ENCODE measurements around the gene FOXO6.

FOXO6 gene

DNA sequence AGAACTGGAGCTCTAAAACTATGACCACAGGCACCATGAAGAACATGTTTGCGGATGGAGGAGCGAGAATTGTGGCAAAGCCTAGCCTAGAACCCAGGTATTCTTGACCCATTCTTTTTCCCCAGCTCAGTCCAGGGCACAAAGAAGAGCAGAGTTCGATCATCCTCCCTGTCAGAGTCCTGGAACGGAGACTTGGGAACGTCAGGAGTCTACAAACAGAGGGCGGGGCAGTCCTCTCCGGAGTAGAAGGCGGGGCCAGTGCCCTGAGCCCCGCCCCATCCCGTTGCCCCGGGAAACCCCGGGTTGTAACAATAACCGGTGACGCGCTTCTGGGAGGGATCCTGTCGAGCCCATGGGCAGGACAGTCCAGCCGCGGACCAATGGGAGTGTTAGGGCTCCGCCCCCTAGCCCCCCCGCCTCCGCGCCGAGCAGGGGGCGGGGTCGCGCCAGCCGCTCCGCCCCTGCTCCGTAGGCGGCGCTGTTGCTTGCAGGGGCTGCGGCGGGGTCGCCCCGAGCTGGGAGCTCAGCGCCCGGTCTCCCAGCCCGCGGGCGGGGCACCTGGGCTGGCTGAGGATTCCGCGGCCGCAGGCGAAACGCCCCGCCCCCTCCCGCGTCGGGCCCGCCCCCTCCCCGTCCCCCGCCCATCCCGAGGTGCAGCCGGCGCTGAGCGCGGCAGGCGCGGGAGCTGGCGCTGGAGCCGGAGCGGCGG lies at the start of gene FOXO6:
Gene FOXO6 (plus strand): TSS at position 649 of the 709 bp plus-strand sequence.
- DNase-seq, result peak; percentile 95

DNA sequence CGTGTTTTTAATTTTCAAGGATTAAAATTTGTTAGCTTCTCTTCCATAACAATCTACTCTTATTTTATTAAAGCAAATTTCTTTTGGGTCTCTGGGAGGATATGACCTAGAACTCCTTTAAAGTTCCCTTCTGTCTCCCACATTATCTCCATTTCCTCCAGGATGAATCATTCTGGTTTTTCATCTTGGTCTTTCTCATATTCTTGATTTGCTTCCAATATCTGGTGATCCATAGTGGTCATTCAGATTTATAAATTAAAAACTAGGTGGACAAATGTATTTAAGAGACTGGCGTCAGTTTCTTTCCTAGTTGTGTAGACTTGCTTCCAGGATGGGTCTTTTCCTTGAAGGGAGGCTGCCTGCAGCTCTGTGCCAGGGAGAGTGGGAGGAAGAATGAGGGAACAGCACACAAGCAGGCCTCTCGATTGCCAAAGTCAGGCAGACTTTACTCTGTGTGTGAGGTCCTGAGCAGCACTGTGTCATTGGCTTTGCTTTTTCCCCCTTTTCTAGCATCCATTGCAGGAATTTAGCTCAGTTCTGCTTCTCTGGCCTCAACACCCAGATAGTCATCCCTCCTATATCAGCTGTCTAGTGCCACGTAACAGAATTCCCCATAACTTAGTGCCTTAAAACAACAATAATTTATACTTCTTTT lies 48.1 kb upstream of the FOXO6 start:
- DNase-seq, result no peak

DNA sequence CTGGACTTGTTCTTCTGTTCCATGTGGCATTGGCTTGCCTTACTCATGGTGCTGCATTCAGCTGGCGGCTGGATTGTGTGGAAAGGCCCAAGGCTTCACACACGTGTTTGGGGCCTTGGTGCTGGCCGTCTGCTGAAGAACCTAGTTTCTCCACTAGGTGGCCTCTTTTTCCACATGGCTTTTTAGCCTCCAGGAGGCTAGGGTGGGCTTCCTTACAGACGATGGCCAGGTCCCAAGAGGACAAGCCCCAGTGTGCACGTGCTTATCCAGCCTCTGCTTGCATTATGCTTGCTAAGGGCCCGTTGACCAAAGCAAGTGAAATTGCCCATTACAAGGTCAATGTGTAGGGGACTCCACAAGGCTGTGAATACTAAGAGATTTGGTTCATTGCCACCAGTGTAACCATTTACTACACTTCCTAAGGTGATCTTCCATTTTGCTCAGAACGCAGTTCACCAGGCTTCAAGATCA lies 47.5 kb upstream of the FOXO6 start:
- peak; percentile 46 for DNase-seq

DNA sequence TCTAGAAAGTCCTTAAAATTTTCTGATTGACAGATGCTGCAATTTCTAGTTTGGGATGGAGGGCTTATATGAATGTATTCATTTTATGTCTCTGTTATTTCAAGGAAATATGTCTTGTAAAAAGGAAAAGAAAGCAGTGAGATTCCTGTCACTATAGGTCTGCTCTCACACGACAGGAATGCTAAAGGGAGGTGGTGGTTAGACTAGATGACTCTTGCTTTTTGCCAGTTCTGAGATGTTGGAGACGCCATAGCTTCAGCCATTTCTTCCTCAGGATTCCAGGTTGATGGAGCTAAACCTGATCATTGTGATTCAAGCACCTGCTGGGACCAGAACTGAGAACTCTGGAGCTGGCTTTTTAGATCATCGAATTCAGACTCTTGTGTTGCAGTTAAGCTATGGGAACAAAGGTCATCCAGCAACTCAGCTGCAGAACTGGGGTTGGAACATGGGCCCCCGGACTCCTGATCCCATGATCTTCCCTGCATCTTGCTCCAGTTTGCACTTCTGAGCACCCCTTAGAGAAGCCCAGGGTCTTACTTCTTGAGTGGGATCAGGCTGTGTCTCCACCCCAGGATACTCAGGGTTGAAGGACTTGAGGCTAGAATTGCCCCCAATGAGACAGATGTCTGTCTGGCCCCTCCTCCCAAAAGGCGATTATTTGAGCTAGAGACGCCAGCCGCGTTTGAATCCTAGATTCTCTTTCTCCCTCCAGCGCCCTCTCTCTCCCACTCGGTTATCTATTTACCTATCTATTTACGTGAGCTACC lies 46.7 kb upstream of the FOXO6 start:
- DNase-seq, result no peak

DNA sequence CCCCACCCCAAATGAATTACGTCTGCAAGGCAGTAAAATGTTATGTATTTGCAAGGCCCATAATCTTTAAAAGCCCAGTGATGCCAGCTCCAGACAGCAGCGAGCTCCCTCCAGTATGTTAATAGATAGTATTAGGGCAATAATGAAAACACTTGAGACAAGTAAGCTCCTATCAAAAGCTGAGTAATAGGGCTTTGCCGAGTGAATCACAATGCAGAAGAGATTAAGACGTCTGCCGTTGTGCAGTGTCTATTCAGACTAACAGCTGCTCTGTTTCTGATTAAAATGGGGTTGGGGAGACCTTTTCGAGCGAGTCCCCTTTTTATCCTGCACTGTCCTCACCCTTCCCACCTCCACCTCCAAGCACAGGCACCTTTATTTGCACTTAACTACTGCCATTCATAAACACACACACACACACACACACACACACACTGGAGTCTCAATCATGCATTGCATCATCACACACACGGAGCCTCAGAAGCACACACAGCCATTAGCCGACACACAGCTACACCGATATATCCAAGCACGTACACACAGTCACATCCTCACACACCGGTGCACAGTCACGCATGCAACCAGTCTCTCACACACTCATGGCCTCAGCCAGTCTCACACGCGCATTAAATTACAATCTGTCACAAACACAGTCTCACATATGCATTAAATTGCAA lies 46.0 kb upstream of the FOXO6 start:
- DNase-seq, result no peak

DNA sequence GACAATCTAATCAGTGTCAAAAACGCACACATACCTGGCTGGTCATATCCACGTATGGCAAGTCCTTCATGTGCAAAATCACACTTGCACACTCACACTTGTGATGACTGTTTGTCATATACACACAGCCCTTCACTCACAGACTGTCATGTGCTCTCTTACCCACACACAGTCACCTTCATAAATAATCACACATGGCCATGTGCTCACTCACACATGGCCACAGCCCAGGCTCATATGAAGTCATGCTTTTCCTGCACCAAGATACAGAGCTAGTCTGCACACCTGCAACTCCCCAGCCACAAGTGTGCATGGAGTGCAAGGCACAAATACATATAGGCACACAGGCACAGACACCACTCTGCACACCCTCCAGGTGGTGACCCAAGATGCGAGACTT lies 45.4 kb upstream of the FOXO6 start:
- no peak for DNase-seq

DNA sequence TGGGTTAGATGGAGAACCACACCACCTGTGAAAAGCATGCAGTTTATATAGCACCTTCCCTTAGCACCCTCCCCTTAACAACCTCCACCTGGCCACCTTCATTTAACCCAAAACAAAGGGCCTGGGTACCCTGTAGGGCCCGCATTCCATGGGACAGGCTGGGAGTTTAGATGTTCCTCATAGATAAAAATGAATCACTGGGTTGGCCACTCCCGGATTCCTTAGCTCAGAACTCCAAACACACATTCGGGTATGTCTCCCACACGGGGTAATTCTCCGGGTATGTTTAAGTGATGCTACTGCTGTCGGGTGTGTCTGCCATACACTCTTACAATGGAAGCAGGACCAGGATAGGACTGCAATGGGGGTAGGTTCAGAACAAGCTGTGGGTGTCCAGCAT lies 43.9 kb upstream of the FOXO6 start:
- no peak for DNase-seq

DNA sequence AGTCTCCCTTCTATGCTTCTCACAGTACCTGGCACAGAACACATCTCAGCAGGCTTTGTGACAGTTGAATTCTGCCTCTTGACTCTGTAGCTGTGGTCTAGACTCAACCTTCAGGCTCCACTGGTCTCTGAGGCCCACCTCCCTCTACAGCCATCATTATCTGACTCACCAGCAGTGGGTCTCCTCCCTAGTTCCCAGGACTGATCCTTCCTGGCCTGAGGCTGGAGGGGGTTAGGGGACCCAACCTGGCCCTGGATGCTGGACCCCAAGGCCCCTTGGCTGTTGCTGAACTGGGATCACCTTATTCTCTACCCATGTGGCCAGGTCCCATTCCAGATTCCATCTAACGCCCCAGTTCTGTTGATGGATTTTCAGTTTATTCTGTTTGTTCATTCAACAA lies 43.1 kb upstream of the FOXO6 start:
- DNase-seq, result no peak

DNA sequence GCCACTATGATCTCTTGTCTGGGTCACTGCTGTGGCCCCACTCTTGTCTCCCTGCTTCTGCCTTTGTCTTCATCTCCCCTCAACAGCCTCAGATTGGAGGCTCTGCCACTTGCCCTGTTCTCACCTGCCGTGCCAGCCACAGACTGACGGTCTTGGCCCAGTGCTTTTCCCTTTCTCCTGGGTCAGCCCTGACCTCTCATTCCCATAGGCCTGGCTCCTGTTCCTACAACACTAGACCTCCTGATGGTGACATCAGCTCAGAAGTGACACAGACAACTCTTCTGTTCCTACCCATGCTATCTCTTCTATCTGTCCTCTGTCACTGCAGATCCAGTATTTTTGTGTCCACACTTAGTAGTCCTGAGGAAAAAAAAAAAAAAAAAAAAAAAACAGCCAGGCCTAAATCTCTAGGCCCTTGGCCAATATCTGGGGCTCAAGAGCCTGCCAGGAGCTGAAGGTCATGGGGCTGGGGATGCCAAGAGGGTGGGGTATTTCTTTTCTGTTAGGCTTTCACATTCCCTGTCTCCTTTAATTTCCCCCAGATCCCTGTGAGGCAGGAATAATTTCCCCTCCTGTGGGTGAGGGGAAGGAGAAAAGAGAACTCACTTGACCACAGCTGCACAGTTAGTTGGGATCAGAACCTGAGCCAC lies 42.0 kb upstream of the FOXO6 start:
- no peak for DNase-seq

DNA sequence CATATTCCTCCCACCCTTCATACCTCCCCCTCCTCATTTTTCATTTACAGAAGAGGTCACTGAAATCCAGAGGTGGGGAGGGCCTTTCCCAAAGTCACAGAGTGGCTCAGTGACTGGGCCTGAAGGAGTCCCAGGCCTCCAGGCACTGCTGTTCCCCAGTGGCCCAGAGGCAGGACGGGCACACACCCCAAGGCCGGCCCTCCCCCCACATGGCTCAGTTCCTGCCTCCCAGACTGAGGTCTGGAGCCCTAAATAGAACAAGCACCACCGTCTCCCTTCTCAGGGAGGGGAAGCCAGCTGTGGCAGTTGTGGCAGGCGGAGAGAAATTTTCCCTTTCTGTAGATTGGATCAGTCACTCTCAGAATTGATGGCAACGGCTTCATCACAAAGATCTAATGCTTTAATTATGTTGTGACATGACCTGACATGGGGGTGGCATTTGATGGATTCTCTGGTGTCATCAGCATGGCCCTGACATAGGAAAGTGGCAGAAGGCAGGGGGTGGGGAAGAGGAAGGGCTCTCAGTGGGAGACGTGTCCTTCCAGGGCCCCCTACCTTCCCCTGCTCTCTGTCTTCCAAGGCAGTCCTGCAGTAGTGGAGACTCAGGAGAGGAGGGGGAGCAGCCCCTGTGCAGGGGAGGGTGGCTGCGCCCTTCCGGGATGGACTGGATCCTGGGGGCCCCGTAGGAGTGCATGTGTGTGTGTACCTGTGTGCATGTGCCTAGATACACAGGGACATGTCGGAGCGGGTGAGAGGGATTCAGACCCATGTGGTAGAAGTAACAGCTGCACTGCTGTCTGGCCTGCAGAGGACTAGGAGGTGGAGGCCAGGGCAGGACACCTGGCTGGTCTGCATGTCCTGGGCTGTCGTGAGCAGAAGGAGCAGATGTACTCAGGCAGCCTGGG lies 41.2 kb upstream of the FOXO6 start:
- no peak for DNase-seq

DNA sequence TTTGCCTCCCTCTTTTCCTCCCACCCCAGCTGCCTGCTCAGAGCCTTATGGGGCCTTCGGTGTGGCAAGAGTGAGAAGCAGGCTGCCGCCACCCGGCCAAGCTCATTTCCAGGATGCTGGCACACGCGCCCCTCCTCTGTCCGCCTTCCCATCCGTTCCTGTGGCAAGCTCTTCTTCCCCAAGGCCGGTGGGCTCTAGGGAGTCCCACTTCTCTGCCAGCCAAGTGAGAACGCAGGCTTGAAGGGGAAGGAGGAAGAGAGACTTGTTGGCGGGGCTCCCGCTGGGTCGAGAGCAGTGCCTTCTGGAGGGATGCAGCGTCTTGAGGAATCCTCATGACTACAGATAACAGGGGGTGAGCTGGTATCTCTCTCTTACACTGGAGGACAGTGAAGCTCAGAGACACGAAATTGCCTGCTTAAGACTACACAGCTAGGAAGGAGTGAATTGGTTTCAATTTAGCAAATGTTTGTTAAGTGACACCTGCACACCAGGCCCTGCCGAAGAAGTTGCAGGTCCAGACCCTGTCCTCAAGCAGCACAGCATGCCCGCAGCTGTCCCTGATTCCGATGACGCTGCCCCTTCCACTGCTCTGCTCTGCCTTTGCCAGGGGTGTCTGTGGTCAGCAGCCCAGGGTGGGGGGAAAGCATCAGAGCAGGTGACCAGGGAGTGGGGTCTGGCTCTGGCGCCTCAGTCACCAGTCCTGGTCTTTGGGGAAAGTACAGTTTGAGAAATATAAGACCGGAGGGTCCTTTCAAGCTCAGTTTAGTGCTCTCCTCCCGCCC lies 40.1 kb upstream of the FOXO6 start:
- no peak for DNase-seq

DNA sequence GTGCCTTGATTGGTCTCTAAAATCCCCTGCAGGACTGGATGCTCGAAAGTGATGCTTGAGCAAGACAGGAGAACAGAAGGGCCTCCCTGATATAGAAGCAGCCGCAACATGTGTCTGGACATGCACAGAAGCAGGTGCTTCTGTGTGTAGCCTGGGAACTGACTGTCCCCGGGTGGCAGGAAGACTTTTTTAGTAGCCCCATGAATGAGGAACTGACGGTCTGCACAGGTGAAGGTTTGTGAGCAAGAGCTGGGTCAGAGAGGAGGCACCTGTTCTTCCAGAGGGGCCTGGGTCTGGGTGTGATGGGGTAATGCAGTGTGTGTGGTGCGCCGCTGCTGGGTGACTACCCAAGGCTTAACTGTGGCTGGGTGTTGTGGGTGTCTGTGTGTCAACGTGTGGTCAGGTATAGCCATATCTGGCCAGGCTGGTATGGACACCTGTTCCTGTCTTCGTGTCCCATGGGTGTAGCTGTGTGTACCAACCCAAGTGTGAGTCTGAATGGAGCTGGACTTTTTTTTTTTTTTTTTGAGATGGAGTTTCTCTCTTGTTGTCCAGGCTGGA lies 39.1 kb upstream of the FOXO6 start:
- DNase-seq, result no peak

DNA sequence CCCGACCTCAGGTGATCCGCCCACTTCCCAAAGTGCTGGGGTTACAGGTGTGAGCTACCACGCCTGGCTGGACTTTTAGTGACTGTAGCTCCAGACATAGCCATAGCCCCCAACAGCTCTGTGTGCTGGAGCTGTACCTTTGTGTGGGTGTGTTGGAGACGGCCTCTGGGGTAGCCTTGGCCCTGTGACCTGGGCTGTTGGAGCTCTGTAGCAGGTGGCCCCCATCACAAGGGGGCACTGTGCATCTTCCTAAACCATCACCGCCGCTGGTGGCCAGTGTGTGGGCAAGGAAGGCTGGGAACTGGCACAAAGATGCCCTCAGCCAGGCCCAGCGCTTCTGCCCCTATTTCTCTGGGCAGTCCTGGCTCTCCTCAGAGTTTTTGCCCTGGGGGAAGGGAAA lies 38.4 kb upstream of the FOXO6 start:
- DNase-seq, result peak; percentile 58

DNA sequence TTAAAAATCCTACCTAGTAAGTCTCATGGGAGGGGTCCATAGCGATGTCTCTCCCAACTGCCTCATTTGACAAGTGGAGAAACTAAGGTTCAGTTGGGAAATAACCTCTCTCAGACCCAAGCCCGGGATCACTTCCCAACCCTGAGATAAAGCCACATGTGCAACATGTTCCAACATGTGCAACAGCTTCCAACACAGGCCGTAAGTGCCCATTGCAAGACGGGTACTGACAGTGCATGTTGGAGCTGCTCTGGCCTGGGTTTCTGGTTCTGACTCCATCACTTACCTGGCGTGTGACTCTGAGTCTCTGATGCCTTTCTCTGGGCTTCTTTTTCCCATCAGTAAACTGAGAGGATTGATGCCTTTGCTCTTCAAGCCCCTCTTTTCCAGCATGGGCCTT lies 38.0 kb upstream of the FOXO6 start:
- DNase-seq, result no peak

DNA sequence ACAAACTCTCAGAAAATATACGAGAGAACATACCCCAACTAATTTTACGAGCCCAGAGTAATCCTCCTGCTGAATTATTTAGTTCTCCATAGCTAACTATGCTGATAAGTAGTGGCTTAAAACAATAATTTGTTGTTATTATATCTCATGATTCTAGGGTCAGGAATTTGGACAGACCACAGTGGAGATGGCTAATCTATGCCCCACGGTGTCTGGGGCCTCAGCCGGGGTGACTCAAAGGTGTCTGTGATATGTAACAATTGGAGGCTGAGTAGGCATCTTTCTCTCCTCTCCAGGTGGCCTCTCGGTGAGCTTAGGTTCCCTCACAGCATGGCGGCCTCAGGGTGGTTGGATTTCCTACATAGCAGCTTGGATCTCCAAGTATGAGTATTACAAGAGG lies 35.4 kb upstream of the FOXO6 start:
- no peak for DNase-seq

DNA sequence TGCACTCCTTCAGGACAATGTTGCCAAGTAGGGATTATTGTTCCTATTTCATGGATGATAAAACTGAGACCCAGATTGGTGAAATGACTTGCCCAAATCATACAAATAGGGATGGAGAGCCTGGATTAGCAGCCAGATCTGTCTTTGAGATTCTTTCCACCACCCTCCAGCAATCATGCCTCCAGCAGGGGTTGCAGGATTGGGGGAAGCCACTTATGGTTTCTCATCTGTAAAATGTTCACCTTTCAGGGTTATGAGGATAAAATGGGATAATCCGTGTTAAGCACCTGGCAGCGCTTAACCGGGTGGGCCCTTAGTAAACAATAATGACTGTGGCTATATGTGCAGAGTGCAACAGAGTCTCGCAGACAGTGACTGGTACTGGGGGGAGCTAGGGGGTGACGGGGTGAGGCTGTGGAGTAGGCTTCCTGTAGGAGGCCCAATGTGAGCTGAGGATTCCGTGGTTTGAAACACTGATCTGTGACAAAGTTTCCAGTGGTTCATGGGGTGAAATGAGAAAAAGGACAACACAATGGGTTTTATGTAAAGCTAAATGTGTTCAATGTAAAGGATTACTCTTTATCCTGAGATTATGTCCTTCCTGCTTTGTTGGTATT lies 33.7 kb upstream of the FOXO6 start:
- no peak for DNase-seq

DNA sequence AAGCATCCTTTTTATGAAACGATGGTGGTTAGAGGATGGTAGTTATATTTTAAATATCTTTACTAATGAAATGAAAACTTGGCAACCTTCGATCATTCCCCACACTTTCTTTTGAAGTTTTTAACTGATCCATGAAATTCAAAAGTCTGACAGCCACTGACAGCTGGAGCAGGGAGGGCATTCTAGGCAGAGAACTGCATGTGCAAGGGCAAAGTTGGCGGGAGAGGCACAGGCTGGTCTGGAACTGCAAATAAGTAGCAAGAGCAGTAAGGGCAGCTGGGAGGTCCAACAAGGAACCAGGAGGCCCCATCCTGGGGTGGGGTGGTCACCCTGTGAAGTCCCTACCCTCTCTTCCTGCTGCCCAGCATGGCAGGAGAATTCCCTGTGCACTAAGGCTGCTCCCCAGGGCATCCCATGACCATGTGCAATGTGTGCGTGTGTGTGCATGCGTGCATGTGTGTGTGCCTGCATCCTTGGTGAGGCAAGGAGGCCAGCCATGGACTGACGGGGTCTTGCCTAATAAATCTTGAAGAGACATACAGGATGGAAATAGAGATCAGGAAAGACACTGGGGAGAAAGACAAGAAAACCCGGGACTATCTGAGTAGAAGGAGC lies 33.1 kb upstream of the FOXO6 start:
- no peak for DNase-seq

DNA sequence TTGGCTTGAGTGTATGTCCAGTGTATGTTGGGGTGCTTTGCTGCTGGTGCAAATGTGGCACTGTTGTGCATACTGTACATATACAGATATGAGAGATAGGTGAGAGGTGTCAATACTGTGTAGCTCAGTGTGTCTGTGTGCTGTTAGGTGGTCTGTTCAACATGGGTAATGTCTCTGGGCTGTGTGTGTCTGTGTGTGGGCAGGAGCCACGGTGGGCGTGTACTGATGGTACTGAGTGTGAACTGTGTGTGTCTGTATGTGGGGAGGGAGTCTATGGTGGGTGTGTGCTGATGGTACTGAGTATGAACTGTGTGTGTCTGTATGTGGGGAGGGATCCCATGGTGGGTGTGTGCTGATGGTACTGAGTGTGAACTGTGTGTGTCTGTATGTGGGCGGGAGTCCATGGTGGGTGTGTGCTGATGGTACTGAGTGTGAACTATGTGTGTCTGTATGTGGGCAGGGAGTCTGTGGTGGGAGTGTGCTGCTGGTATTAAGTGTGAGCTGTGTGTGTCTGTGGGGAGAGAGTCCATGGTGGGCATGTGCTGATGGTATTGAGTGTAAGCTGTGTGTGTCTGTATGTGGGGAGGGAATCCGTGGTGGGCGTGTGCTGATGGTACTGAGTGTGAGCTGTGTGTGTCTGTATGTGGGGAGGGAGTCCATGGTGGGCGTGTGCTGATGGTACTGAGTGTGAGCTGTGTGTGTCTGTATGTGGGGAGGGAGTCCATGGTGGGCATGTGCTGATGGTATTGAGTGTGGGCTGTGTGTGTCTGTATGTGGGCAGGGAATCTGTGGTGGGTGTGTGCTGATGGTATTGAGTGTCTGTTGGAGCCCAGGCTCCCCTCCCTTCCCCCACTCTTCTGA lies 32.2 kb upstream of the FOXO6 start:
- no peak for DNase-seq

Data from stimulated activated CD8-positive, alpha-beta memory T cell treated with anti-CD3 and anti-CD28 coated beads, Interleukin-4, amount 100 ng/mL, for 48 hours (primary cell).